ENCODE measurements around the gene CLCN6. TPM values are rescaled to one million over a fixed set of nuclear protein-coding genes. Genes with fewer than 3 reads are reported as not detected.

CLCN6 gene
- total and polyA plus RNA-seq, 2 donors from 2014 or later: 7.1 to 26.0 TPM

- Histone ChIP-seq H3K4me3 (ENCODE audit: low read length in 3 of 3) (no peak overlapping the region), H3K4me1 (ENCODE audit: control insufficient read depth in 2 of 3, insufficient read depth in 2 of 3, low read depth in 1 of 3, low read length in 3 of 3) (peaks cover 0 to 2% (median 0%) of the 10 kb centered on the region in 3 donors), H3K9ac (ENCODE audit: low read length in 3 of 3) (no peak overlapping the region), H3K27me3 (ENCODE audit: control insufficient read depth, insufficient read depth, low read length) (no peaks in the 10 kb centered on the region), H3K36me3 (ENCODE audit: control insufficient read depth in 2 of 3, insufficient read depth in 3 of 3, low read length in 3 of 3) (no peaks in the 10 kb centered on the region), H3K9me3 (ENCODE audit: control insufficient read depth in 2 of 3, insufficient read depth in 1 of 3, low read length in 3 of 3) (no peaks in the 10 kb centered on the region), H3K27ac (ENCODE audit: low read depth in 2 of 2, low read length in 2 of 2) (no peak overlapping the region)
- TF ChIP-seq, protein P1, sequence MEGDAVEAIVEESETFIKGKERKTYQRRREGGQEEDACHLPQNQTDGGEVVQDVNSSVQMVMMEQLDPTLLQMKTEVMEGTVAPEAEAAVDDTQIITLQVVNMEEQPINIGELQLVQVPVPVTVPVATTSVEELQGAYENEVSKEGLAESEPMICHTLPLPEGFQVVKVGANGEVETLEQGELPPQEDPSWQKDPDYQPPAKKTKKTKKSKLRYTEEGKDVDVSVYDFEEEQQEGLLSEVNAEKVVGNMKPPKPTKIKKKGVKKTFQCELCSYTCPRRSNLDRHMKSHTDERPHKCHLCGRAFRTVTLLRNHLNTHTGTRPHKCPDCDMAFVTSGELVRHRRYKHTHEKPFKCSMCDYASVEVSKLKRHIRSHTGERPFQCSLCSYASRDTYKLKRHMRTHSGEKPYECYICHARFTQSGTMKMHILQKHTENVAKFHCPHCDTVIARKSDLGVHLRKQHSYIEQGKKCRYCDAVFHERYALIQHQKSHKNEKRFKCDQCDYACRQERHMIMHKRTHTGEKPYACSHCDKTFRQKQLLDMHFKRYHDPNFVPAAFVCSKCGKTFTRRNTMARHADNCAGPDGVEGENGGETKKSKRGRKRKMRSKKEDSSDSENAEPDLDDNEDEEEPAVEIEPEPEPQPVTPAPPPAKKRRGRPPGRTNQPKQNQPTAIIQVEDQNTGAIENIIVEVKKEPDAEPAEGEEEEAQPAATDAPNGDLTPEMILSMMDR (IDR thresholded peaks at IDR 0.05; ENCODE audit: borderline replicate concordance, extremely low read depth, insufficient read depth): no peak
- no peak for DNase-seq
- FAIRE-seq: no peak
- intact Hi-C loops (cut with DNase I): no loop called here
These were observed 63.7 kb downstream of the CLCN6 start for GRCh38 chr1:11869650-11870207.

GRCh38 chr1:11872545-11872944 lies 66.6 kb downstream of the CLCN6 start:
- no peak for DNase-seq
- intact Hi-C loops (cut with DNase I): no loop called here
- no peak overlapping the region for H3K9ac ChIP-seq (ENCODE audit: low read length in 3 of 3)
- peaks cover 0 to 2% (median 0%) of the 10 kb centered on the region in 3 donors for H3K4me1 ChIP-seq (ENCODE audit: control insufficient read depth in 2 of 3, insufficient read depth in 2 of 3, low read depth in 1 of 3, low read length in 3 of 3)
- H3K27me3 ChIP-seq (ENCODE audit: control insufficient read depth, insufficient read depth, low read length): no peaks in the 10 kb centered on the region
- no peaks in the 10 kb centered on the region for H3K9me3 ChIP-seq (ENCODE audit: control insufficient read depth in 2 of 3, insufficient read depth in 1 of 3, low read length in 3 of 3)
- TF ChIP-seq, protein P1 (IDR thresholded peaks at IDR 0.05; ENCODE audit: borderline replicate concordance, extremely low read depth, insufficient read depth): no peak
- no peak for FAIRE-seq
- H3K4me3 ChIP-seq (ENCODE audit: low read length in 3 of 3): no peak overlapping the region
- no peaks in the 10 kb centered on the region for H3K36me3 ChIP-seq (ENCODE audit: control insufficient read depth in 2 of 3, insufficient read depth in 3 of 3, low read length in 3 of 3)
- H3K27ac ChIP-seq (ENCODE audit: low read depth in 2 of 2, low read length in 2 of 2): no peak overlapping the region

- DNase-seq (no peak), FAIRE-seq (no peak)
- Histone ChIP-seq H3K4me3 (ENCODE audit: low read length in 3 of 3) (no peak overlapping the region), H3K27me3 (ENCODE audit: control insufficient read depth, insufficient read depth, low read length) (no peaks in the 10 kb centered on the region), H3K36me3 (ENCODE audit: control insufficient read depth in 2 of 3, insufficient read depth in 3 of 3, low read length in 3 of 3) (no peaks in the 10 kb centered on the region), H3K4me1 (ENCODE audit: control insufficient read depth in 2 of 3, insufficient read depth in 2 of 3, low read depth in 1 of 3, low read length in 3 of 3) (peaks cover 0 to 2% (median 0%) of the 10 kb centered on the region in 3 donors), H3K9me3 (ENCODE audit: control insufficient read depth in 2 of 3, insufficient read depth in 1 of 3, low read length in 3 of 3) (no peaks in the 10 kb centered on the region), H3K27ac (ENCODE audit: low read depth in 2 of 2, low read length in 2 of 2) (no peak overlapping the region), H3K9ac (ENCODE audit: low read length in 3 of 3) (no peak overlapping the region)
- intact Hi-C loops (cut with DNase I): no loop called here
- TF ChIP-seq, protein P1 (IDR thresholded peaks at IDR 0.05; ENCODE audit: borderline replicate concordance, extremely low read depth, insufficient read depth): no peak
These were observed 67.6 kb downstream of the CLCN6 start for GRCh38 chr1:11873395-11874257.
